SK-N-SH treated with all-trans-retinoic acid at 6 μM for 48 hours (cell line): ENCODE results near the gene CYFIP1.

Source experiments
- CSDC2 ChIP-seq: fragments of 250-450 bp; sonication (Bioruptor Pico); IDR thresholded peaks from 2 replicates; pipeline ENCODE4 v1.5.0; 2020; ENCODE audit warnings: mild to moderate bottlenecking, moderate library complexity
- OSR1 ChIP-seq: fragments of 250-450 bp; sonication (Bioruptor Pico); IDR thresholded peaks from 2 replicates; pipeline ENCODE4 v1.8.0; 2022; ENCODE audit warnings: moderate library complexity, mild to moderate bottlenecking, inconsistent platforms
- PPARA ChIP-seq: fragments of 250-450 bp; sonication (Bioruptor Pico); IDR thresholded peaks from 2 replicates; pipeline ENCODE4 v1.5.0; 2020; ENCODE audit warnings: mild to moderate bottlenecking, borderline replicate concordance
- RARB ChIP-seq: fragments of 250-450 bp; sonication (Bioruptor Pico); IDR thresholded peaks from 2 replicates; pipeline ENCODE4 v1.8.0; 2021; ENCODE audit warnings: mild to moderate bottlenecking, moderate library complexity
- TCF4 ChIP-seq: fragments of 250-450 bp; sonication (Bioruptor Pico); IDR thresholded peaks from 2 replicates; pipeline ENCODE4 v1.8.0; 2021; ENCODE audit warnings: mild to moderate bottlenecking, moderate library complexity, borderline replicate concordance
- TSHZ2 ChIP-seq: fragments of 250-450 bp; sonication (Bioruptor Pico); IDR thresholded peaks from 2 replicates; pipeline ENCODE4 v1.5.0; 2020; ENCODE audit warnings: mild to moderate bottlenecking, moderate library complexity
- ZC3H10 ChIP-seq: fragments of 250-450 bp; sonication (Bioruptor Pico); IDR thresholded peaks from 2 replicates; pipeline ENCODE4 v1.5.1; 2021; ENCODE audit warnings: mild to moderate bottlenecking, moderate library complexity
- ZFP3 ChIP-seq: fragments of 250-450 bp; sonication (Bioruptor Pico); IDR thresholded peaks from 2 replicates; pipeline ENCODE4 v1.5.0; 2020; ENCODE audit warnings: mild to moderate bottlenecking, moderate library complexity
- ZNF565 ChIP-seq: fragments of 450-650 bp; formaldehyde crosslinking; conservative IDR thresholded peaks from 2 replicates; pipeline ENCODE4 v1.5.0; 2020; ENCODE audit warnings: low read depth, mild to moderate bottlenecking, moderate library complexity
- ZNF8 ChIP-seq: fragments of 450-650 bp; formaldehyde crosslinking; IDR thresholded peaks from 2 replicates; pipeline ENCODE4 v1.5.0; 2020; ENCODE audit warnings: mild to moderate bottlenecking, moderate library complexity
- TF ChIP-seq, protein P1 (sequence below): fragments of 250-450 bp; sonication (Bioruptor Pico); IDR thresholded peaks from 2 replicates; pipeline ENCODE4 v1.8.0; 2020; ENCODE audit warnings: mild to moderate bottlenecking, moderate library complexity, borderline replicate concordance
- TF ChIP-seq, protein P2 (sequence below): fragments of 250-450 bp; sonication (Bioruptor Pico); IDR thresholded peaks from 2 replicates; pipeline ENCODE4 v1.5.1; 2020; ENCODE audit warnings: low read depth, mild to moderate bottlenecking, moderate library complexity

DNA sequence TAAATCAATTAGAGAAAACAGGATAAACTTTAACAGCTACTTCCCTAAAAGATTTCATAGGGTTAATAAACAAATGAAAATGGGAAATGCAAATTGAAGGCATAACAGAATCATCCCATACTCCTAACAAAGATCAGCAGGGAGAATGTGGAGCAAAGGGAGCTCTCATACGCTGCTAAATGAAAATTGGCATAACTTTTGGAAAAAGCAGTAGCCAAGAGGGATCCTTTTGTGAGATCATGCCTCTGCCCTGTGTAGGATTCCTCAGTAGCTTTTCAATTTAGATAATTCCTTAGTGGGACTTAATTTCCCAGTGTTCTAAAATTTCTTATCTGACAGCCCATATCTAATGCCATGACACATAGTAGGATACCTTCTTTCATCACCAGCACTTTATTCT lies 123.5 kb downstream of the CYFIP1 start:
- TF ChIP-seq PPARA (no peak), ZNF565 (CRISPR knock-in tag) (no peak), TSHZ2 (no peak), OSR1 (CRISPR knock-in tag) (no peak), CSDC2 (no peak), TCF4 (CRISPR knock-in tag) (no peak), RARB (CRISPR knock-in tag) (no peak), ZFP3 (no peak), ZNF8 (CRISPR knock-in tag) (no peak), ZC3H10 (CRISPR knock-in tag) (no peak)
- TF ChIP-seq, protein P1, sequence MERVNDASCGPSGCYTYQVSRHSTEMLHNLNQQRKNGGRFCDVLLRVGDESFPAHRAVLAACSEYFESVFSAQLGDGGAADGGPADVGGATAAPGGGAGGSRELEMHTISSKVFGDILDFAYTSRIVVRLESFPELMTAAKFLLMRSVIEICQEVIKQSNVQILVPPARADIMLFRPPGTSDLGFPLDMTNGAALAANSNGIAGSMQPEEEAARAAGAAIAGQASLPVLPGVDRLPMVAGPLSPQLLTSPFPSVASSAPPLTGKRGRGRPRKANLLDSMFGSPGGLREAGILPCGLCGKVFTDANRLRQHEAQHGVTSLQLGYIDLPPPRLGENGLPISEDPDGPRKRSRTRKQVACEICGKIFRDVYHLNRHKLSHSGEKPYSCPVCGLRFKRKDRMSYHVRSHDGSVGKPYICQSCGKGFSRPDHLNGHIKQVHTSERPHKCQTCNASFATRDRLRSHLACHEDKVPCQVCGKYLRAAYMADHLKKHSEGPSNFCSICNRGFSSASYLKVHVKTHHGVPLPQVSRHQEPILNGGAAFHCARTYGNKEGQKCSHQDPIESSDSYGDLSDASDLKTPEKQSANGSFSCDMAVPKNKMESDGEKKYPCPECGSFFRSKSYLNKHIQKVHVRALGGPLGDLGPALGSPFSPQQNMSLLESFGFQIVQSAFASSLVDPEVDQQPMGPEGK (CRISPR knock-in tag), result no peak
- TF ChIP-seq, protein P2, sequence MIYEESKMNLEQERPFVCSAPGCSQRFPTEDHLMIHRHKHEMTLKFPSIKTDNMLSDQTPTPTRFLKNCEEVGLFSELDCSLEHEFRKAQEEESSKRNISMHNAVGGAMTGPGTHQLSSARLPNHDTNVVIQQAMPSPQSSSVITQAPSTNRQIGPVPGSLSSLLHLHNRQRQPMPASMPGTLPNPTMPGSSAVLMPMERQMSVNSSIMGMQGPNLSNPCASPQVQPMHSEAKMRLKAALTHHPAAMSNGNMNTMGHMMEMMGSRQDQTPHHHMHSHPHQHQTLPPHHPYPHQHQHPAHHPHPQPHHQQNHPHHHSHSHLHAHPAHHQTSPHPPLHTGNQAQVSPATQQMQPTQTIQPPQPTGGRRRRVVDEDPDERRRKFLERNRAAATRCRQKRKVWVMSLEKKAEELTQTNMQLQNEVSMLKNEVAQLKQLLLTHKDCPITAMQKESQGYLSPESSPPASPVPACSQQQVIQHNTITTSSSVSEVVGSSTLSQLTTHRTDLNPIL (CRISPR knock-in tag), result no peak
